Neuronal stem cell (in vitro differentiated cells): Measurements from ENCODE around the gene NOS1AP.

ENCODE experiments used
- DNase-seq: peaks from one replicate; pipeline ENCODE4 v3.0.0-alpha.2; 2013; ENCODE audit warnings: low spot score
- H2AFZ ChIP-seq: one replicate; pipeline ENCODE4 v1.6.1; 2013; ENCODE audit warnings: mild to moderate bottlenecking, low read length, inconsistent platforms
- H2AK5ac ChIP-seq: 2 replicates; pipeline ENCODE4 v1.6.1; 2013; ENCODE audit warnings: low read depth, mild to moderate bottlenecking, inconsistent platforms, low read length, moderate library complexity, mixed read lengths
- H2BK120ac ChIP-seq: 2 replicates; pipeline ENCODE4 v1.6.1; 2013; ENCODE audit warnings: low read depth, mild to moderate bottlenecking, inconsistent platforms, low read length, moderate library complexity, mixed read lengths
- H2BK12ac ChIP-seq: one replicate; pipeline ENCODE4 v1.6.1; 2013; ENCODE audit warnings: low read length, inconsistent platforms
- H2BK15ac ChIP-seq: 2 replicates; pipeline ENCODE4 v1.6.1; 2013; ENCODE audit warnings: mild to moderate bottlenecking, low read length, inconsistent platforms, mixed read lengths
- H2BK5ac ChIP-seq: one replicate; pipeline ENCODE4 v1.6.1; 2013; ENCODE audit warnings: inconsistent platforms, mild to moderate bottlenecking, low read length, moderate library complexity
- H3K14ac ChIP-seq: one replicate; pipeline ENCODE4 v1.6.1; 2013; ENCODE audit warnings: low read length, inconsistent platforms
- H3K18ac ChIP-seq: 2 replicates; pipeline ENCODE4 v1.6.1; 2013; ENCODE audit warnings: low read length, inconsistent platforms
- H3K23ac ChIP-seq: 2 replicates; pipeline ENCODE4 v1.6.1; 2013; ENCODE audit warnings: low read depth, mild to moderate bottlenecking, mixed read lengths, low read length, inconsistent platforms; ENCODE audit not compliant: poor library complexity
- H3K27ac ChIP-seq: replicated peaks from 3 replicates; pipeline ENCODE4 v1.5.1; 2013; ENCODE audit warnings: low read length, inconsistent platforms
- H3K27me3 ChIP-seq, 3 experiments: 2 replicates each; pipeline ENCODE4 v1.6.1; 2013; ENCODE audit warnings: low read length in 3 of 3, mild to moderate bottlenecking in 2 of 3, inconsistent platforms in 1 of 3, low read depth in 1 of 3, mixed read lengths in 1 of 3, moderate library complexity in 1 of 3; ENCODE audit not compliant: control insufficient read depth in 3 of 3, insufficient read depth in 3 of 3
- H3K36me3 ChIP-seq, 2 donors: replicated peaks in 1 of 2; 2 replicates each; pipeline ENCODE4 v1.6.1; 2013; ENCODE audit warnings: low read length in 2 of 2; ENCODE audit not compliant: control insufficient read depth in 2 of 2, insufficient read depth in 2 of 2
- H3K4ac ChIP-seq: 2 replicates; pipeline ENCODE4 v1.6.1; 2013; ENCODE audit warnings: inconsistent platforms, mild to moderate bottlenecking, low read length, moderate library complexity
- H3K4me1 ChIP-seq, 2 donors: 1 replicate in 1 of 2; 2 replicates in 1 of 2; pipeline ENCODE4 v1.6.1; 2013; ENCODE audit warnings: low read length in 2 of 2, low read depth in 1 of 2; ENCODE audit not compliant: control insufficient read depth in 2 of 2, insufficient read depth in 1 of 2
- H3K4me2 ChIP-seq: one replicate; pipeline ENCODE4 v1.6.1; 2013; ENCODE audit warnings: mild to moderate bottlenecking, low read length, inconsistent platforms; ENCODE audit not compliant: insufficient read depth, poor library complexity, severe bottlenecking
- H3K4me3 ChIP-seq, 2 donors: 2 replicates each; pipeline ENCODE4 v1.5.1; 2013; ENCODE audit warnings: low read length in 2 of 2, mild to moderate bottlenecking in 2 of 2, inconsistent platforms in 1 of 2, moderate library complexity in 1 of 2
- H3K79me1 ChIP-seq: one replicate; pipeline ENCODE4 v1.6.1; 2013; ENCODE audit warnings: low read depth, mild to moderate bottlenecking, inconsistent platforms, low read length, moderate library complexity
- H3K9ac ChIP-seq: one replicate; pipeline ENCODE4 v1.6.1; 2013; ENCODE audit warnings: mild to moderate bottlenecking, low read depth, low read length, inconsistent platforms; ENCODE audit not compliant: poor library complexity
- H3K9me3 ChIP-seq, 2 donors: replicated peaks in 1 of 2; 2 replicates each; pipeline versions ENCODE3 to v1.6.1; 2013; ENCODE audit warnings: low read length in 2 of 2, mild to moderate bottlenecking in 2 of 2, inconsistent platforms in 1 of 2, low read depth in 1 of 2, mixed read lengths in 1 of 2, moderate library complexity in 1 of 2; ENCODE audit not compliant: control insufficient read depth in 2 of 2, insufficient read depth in 1 of 2
- H4K8ac ChIP-seq: one replicate; pipeline ENCODE4 v1.6.1; 2013; ENCODE audit warnings: low read depth, mild to moderate bottlenecking, inconsistent platforms, low read length, moderate library complexity
- H4K91ac ChIP-seq: one replicate; pipeline ENCODE4 v1.6.1; 2013; ENCODE audit warnings: low read length, low read depth, mild to moderate bottlenecking, inconsistent platforms; ENCODE audit not compliant: poor library complexity
- WGBS, 2 donors: extraction: QIAGEN DNeasy Blood & Tissue Kit; methylation state at CpG; one replicate each; pipeline ENCODE4 v1.1.7; 2013; ENCODE audit warnings: missing lambda C conversion rate in 2 of 2, mixed read lengths in 1 of 2; ENCODE audit not compliant: insufficient read length in 2 of 2, insufficient replicate concordance in 1 of 2; ENCODE audit errors: extremely low coverage in 2 of 2; 5-methylcytosine and 5-hydroxymethylcytosine counted together

Gene NOS1AP

DNA sequence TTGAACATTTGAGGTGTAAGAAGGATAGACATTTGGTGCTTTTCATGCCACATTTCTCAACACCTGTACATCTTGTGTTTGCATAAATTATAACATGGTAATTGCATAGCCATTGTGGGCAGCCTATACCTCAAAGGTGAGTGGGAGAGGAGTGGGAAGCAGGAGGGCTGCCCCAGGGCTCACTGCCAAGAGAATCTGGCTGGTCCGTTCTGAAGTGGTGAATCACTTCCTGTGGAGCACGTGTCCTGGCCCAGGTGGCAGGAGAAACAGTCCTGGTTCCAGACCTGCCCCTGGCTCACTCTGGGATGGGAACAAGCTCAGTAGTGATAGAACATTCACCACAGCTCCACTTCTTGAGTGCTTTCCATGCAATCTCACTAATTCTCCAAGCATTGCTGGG is 34.2 kb upstream of the NOS1AP start:
- Histone ChIP-seq H3K4ac (no peak overlapping the region), H3K18ac (no peak overlapping the region), H3K9me3 (no peaks in the 10 kb centered on the region), H3K9ac (no peak overlapping the region), H2BK5ac (no peak overlapping the region), H2AK5ac (no peak overlapping the region), H3K27ac (no peak overlapping the region), H3K79me1 (no peaks in the 10 kb centered on the region), H2BK15ac (no peak overlapping the region), H3K36me3 (no peaks in the 10 kb centered on the region), H4K91ac (no peak overlapping the region), H3K4me2 (no peak overlapping the region), H3K27me3 (peaks cover 0 to 50% (median 0%) of the 10 kb centered on the region in 3 experiments), H4K8ac (no peak overlapping the region), H3K4me1 (no peaks in the 10 kb centered on the region), H3K23ac (no peak overlapping the region), H2AFZ (no peak overlapping the region), H2BK12ac (no peak overlapping the region), H3K14ac (no peak overlapping the region), H3K4me3 (no peak overlapping the region), H2BK120ac (no peak overlapping the region)
- no peak for DNase-seq
- WGBS, 2 donors, result no CpG with 5 or more reads among the region's 2 CpGs

DNA sequence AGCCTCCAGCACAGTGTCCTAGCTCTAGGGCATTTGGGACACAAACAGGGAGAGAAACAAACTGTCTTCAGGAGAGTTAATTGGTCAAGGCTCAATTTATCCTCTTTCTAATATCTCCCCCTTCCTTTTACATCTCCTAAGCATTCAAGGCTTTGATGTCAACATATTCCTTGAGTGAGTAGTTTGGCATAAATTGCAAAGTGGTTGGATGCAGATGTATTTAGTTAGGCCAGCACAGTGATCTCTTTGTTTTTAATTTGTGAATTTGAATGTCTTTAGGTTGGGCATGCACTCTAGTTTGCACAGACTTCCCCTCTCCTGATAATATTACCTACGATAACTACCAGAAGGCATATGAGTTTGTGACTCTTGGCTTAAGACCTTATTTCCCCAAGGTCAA is 33.3 kb upstream of the NOS1AP start:
- Histone ChIP-seq H2BK15ac (no peak overlapping the region), H3K9me3 (no peaks in the 10 kb centered on the region), H3K4me3 (no peak overlapping the region), H3K4me2 (no peak overlapping the region), H3K36me3 (no peaks in the 10 kb centered on the region), H3K23ac (no peak overlapping the region), H3K79me1 (no peaks in the 10 kb centered on the region), H2BK12ac (no peak overlapping the region), H3K14ac (no peak overlapping the region), H3K27me3 (peaks cover 0 to 42% (median 0%) of the 10 kb centered on the region in 3 experiments), H4K8ac (no peak overlapping the region), H2BK120ac (no peak overlapping the region), H3K18ac (no peak overlapping the region), H2BK5ac (no peak overlapping the region), H3K27ac (no peak overlapping the region), H2AK5ac (no peak overlapping the region), H3K9ac (no peak overlapping the region), H3K4ac (no peak overlapping the region), H2AFZ (no peak overlapping the region), H4K91ac (no peak overlapping the region), H3K4me1 (no peaks in the 10 kb centered on the region)
- no peak for DNase-seq
- no CpG with 5 or more reads among the region's 1 CpG for WGBS, 2 donors

DNA sequence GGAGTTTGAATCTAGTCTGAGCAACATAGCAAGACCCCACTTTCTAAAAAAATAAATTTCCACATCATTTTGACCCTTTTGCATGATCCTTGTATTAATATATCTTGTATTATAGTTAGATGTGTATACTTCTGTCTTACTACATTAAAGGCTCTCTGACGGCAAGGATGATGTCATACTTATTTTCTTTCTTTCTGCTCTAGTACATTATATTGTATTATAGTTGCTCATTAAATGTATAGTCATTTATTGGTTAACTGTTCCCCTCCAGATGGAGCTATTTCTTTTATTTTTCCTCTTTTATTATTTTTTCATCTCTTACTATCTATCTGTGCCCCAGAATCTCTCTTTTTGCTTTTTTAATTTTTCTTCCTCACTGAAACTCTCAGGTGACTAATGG is 30.9 kb upstream of the NOS1AP start:
- Histone ChIP-seq H2AK5ac (no peak overlapping the region), H3K18ac (no peak overlapping the region), H2AFZ (no peak overlapping the region), H3K23ac (no peak overlapping the region), H3K4ac (no peak overlapping the region), H3K27me3 (peaks cover 0 to 21% (median 0%) of the 10 kb centered on the region in 3 experiments), H3K4me1 (no peaks in the 10 kb centered on the region), H2BK12ac (no peak overlapping the region), H3K27ac (no peak overlapping the region), H4K91ac (no peak overlapping the region), H2BK15ac (no peak overlapping the region), H4K8ac (no peak overlapping the region), H3K79me1 (no peaks in the 10 kb centered on the region), H3K4me2 (no peak overlapping the region), H2BK120ac (no peak overlapping the region), H3K4me3 (no peak overlapping the region), H3K9me3 (no peaks in the 10 kb centered on the region), H3K14ac (no peak overlapping the region), H3K9ac (no peak overlapping the region), H3K36me3 (no peaks in the 10 kb centered on the region), H2BK5ac (no peak overlapping the region)
- WGBS, 2 donors, result no CpG with 5 or more reads among the region's 1 CpG
- no peak for DNase-seq

DNA sequence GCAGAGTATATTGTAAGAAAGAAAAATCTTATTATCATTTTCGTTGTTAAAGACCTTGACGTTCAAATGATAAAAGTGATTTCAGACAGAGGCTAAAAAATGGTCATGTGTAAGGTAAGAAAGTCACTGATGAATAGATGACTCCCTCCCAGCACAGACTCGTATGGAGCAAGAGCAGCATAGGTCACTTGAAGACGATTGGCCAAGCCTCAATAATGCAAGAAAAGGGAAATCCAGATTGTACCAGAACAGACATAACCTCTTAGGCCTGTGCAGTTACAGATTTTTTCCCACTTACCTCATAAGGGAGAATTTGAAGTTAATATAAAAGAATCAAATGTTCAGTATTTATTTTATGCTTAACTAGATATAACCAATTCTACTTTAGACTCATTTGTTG is 29.5 kb upstream of the NOS1AP start:
- Histone ChIP-seq H4K91ac (no peak overlapping the region), H3K27me3 (peaks cover 0 to 9% (median 0%) of the 10 kb centered on the region in 3 experiments), H3K27ac (no peak overlapping the region), H2BK5ac (no peak overlapping the region), H3K4ac (no peak overlapping the region), H3K9ac (no peak overlapping the region), H3K79me1 (no peaks in the 10 kb centered on the region), H2AK5ac (no peak overlapping the region), H2BK12ac (no peak overlapping the region), H4K8ac (no peak overlapping the region), H3K36me3 (no peaks in the 10 kb centered on the region), H2BK120ac (no peak overlapping the region), H3K23ac (no peak overlapping the region), H3K4me1 (no peaks in the 10 kb centered on the region), H3K4me3 (no peak overlapping the region), H3K18ac (no peak overlapping the region), H2AFZ (peak overlapping the region; percentile 31), H2BK15ac (no peak overlapping the region), H3K4me2 (no peak overlapping the region), H3K14ac (no peak overlapping the region), H3K9me3 (no peaks in the 10 kb centered on the region)
- DNase-seq, result no peak
- WGBS, 2 donors, result no CpG with 5 or more reads among the region's 4 CpGs
